H1 (cell line): Measurements from ENCODE around the gene ITIH4. TPM values are rescaled to one million over a fixed set of nuclear protein-coding genes. Genes with fewer than 3 reads are reported as not detected.

Experiments used
- CTCF ChIA-PET: fragments of 300-600 bp; sonication (Branson Sonifier 250); formaldehyde crosslinking; loops from one replicate; lab custom pipeline; 2021; ENCODE audit not compliant: partially characterized antibody; lab: Charles Lee
- POLR2A ChIA-PET: fragments of 300-600 bp; sonication (Branson Sonifier 250); formaldehyde crosslinking; loops from one replicate; lab custom pipeline; 2021; ENCODE audit warnings: inconsistent platforms; ENCODE audit not compliant: partially characterized antibody; lab: Charles Lee
- DNase-seq, 2 experiments: peaks; one replicate each; pipeline versions ENCODE4 v3.0.0 to v3.0.0-alpha.2; 2010 to 2022; ENCODE audit warnings: low spot score in 2 of 2, low read depth in 1 of 2, mixed read lengths in 1 of 2
- FAIRE-seq: peaks from 2 replicates; lab custom pipeline; 2011; peaks lifted over from hg19 to GRCh38; lab: Jason Lieb, UNC
- H2AFZ ChIP-seq: 2 replicates; pipeline ENCODE4 v1.8.1; 2012; ENCODE audit warnings: low read length, inconsistent platforms
- H2AK5ac ChIP-seq: 2 replicates; pipeline ENCODE4 v1.6.1; 2013; ENCODE audit warnings: low read depth, low read length
- H2BK120ac ChIP-seq: replicated peaks from 2 replicates; pipeline ENCODE3; 2013; ENCODE audit warnings: low read depth, low read length, inconsistent platforms
- H2BK12ac ChIP-seq: 2 replicates; pipeline ENCODE4 v1.6.1; 2013; ENCODE audit warnings: low read depth, low read length
- H2BK15ac ChIP-seq: 2 replicates; pipeline ENCODE4 v1.6.1; 2013; ENCODE audit warnings: low read length
- H2BK20ac ChIP-seq: 2 replicates; pipeline ENCODE4 v1.6.1; 2013; ENCODE audit warnings: low read length
- H2BK5ac ChIP-seq: 2 replicates; pipeline ENCODE4 v1.6.1; 2013; ENCODE audit warnings: low read depth, low read length
- H3K14ac ChIP-seq: 2 replicates; pipeline ENCODE4 v1.6.1; 2013; ENCODE audit warnings: inconsistent platforms; ENCODE audit not compliant: insufficient read length
- H3K18ac ChIP-seq: 2 replicates; pipeline ENCODE4 v1.6.1; 2013; ENCODE audit warnings: low read length; ENCODE audit errors: extremely low read depth
- H3K23ac ChIP-seq: 2 replicates; pipeline ENCODE4 v1.6.1; 2013; ENCODE audit warnings: inconsistent platforms; ENCODE audit not compliant: insufficient read length
- H3K23me2 ChIP-seq: 2 replicates; pipeline ENCODE4 v1.6.1; 2013; ENCODE audit warnings: low read depth, low read length
- H3K27ac ChIP-seq: 2 replicates; pipeline ENCODE4 v1.6.1; 2011; ENCODE audit warnings: low read depth, low read length, inconsistent platforms
- H3K27me3 ChIP-seq, 4 experiments: replicated peaks in 1 of 4; 1 replicate in 1 of 4; 2 replicates in 3 of 4; pipeline versions ENCODE4 v1.6.1 to v1.8.1; 2011 to 2013; ENCODE audit warnings: low read length in 3 of 4, mild to moderate bottlenecking in 3 of 4, inconsistent platforms in 2 of 4, mixed read lengths in 2 of 4, moderate library complexity in 1 of 4; ENCODE audit not compliant: control insufficient read depth in 3 of 4, insufficient read depth in 3 of 4; ENCODE audit errors: extremely low read depth in 1 of 4
- H3K36me3 ChIP-seq, 4 experiments: 2 replicates each; pipeline versions ENCODE4 v1.6.1 to v1.8.1; 2011 to 2013; ENCODE audit warnings: mild to moderate bottlenecking in 4 of 4, low read length in 3 of 4, moderate library complexity in 2 of 4, control low read depth in 1 of 4, inconsistent platforms in 1 of 4; ENCODE audit not compliant: insufficient read depth in 4 of 4, control insufficient read depth in 2 of 4
- H3K4ac ChIP-seq: replicated peaks from 2 replicates; pipeline ENCODE3; 2013; ENCODE audit warnings: low read length, low read depth, mixed read lengths, inconsistent platforms; ENCODE audit not compliant: insufficient read length
- H3K4me1 ChIP-seq, 4 experiments: replicated peaks in 1 of 4; 1 replicate in 1 of 4; 2 replicates in 3 of 4; pipeline versions ENCODE4 v1.6.1 to v1.8.1; 2011 to 2013; ENCODE audit warnings: low read length in 3 of 4, inconsistent platforms in 2 of 4, mixed read lengths in 1 of 4; ENCODE audit not compliant: insufficient read depth in 4 of 4, control insufficient read depth in 3 of 4
- H3K4me2 ChIP-seq, 2 experiments: 2 replicates each; pipeline versions ENCODE4 v1.6.1 to v1.8.1; 2011 to 2013; ENCODE audit warnings: low read depth in 2 of 2, low read length in 2 of 2, control low read depth in 1 of 2, inconsistent platforms in 1 of 2, mild to moderate bottlenecking in 1 of 2; ENCODE audit not compliant: insufficient read depth in 1 of 2
- H3K4me3 ChIP-seq, 4 experiments: fragments of 200-600, 300-600 bp in 1 of 4; sonication (generic), shearing (Covaris generic), sonication (Bioruptor Twin) in 1 of 4; 2 replicates each; pipeline versions ENCODE4 v1.5.1 to v1.8.1; 2011 to 2016; ENCODE audit warnings: low read length in 4 of 4, low read depth in 3 of 4, control low read depth in 2 of 4, inconsistent platforms in 2 of 4, mild to moderate bottlenecking in 2 of 4, mixed read lengths in 1 of 4, moderate library complexity in 1 of 4; ENCODE audit not compliant: insufficient read depth in 2 of 4; ENCODE audit errors: extremely low read depth in 1 of 4
- H3K56ac ChIP-seq: replicated peaks from 2 replicates; pipeline ENCODE3; 2013; ENCODE audit warnings: low read depth, mild to moderate bottlenecking, mixed read lengths, low read length, inconsistent platforms; ENCODE audit not compliant: insufficient read length
- H3K79me1 ChIP-seq: 2 replicates; pipeline ENCODE4 v1.6.1; 2013; ENCODE audit warnings: low read depth, low read length, control low read depth
- H3K79me2 ChIP-seq, 2 experiments: 2 replicates each; pipeline versions ENCODE4 v1.6.1 to v1.8.1; 2012 to 2013; ENCODE audit warnings: low read length in 2 of 2, mild to moderate bottlenecking in 2 of 2, inconsistent platforms in 1 of 2; ENCODE audit not compliant: insufficient read depth in 2 of 2, control insufficient read depth in 1 of 2
- H3K9ac ChIP-seq, 4 experiments: replicated peaks in 1 of 4; 1 replicate in 1 of 4; 2 replicates in 3 of 4; pipeline versions ENCODE4 v1.6.1 to v1.8.1; 2011 to 2013; ENCODE audit warnings: low read depth in 3 of 4, low read length in 3 of 4, control low read depth in 2 of 4, mild to moderate bottlenecking in 2 of 4, moderate library complexity in 2 of 4, inconsistent platforms in 1 of 4; ENCODE audit errors: extremely low read depth in 1 of 4
- H3K9me3 ChIP-seq, 2 experiments: 2 replicates each; pipeline versions ENCODE4 v1.6.1 to v1.8.1; 2012 to 2013; ENCODE audit warnings: mild to moderate bottlenecking in 2 of 2, moderate library complexity in 2 of 2, control low read depth in 1 of 2, inconsistent platforms in 1 of 2, low read depth in 1 of 2, low read length in 1 of 2, mixed read lengths in 1 of 2; ENCODE audit not compliant: insufficient read depth in 2 of 2
- H4K20me1 ChIP-seq, 2 experiments: replicated peaks in 1 of 2; 2 replicates each; pipeline versions ENCODE3 to v1.8.1; 2011 to 2013; ENCODE audit warnings: inconsistent platforms in 2 of 2, low read length in 2 of 2, mild to moderate bottlenecking in 1 of 2; ENCODE audit not compliant: insufficient read depth in 2 of 2, control insufficient read depth in 1 of 2
- H4K5ac ChIP-seq: 2 replicates; pipeline ENCODE4 v1.6.1; 2013; ENCODE audit warnings: low read length, low read depth, mixed read lengths, inconsistent platforms; ENCODE audit not compliant: insufficient read length
- H4K8ac ChIP-seq: 2 replicates; pipeline ENCODE4 v1.8.0; 2013; ENCODE audit warnings: mild to moderate bottlenecking, moderate library complexity, low read length, inconsistent platforms; ENCODE audit not compliant: insufficient read depth; ENCODE audit errors: extremely low read depth
- H4K91ac ChIP-seq: replicated peaks from 2 replicates; pipeline ENCODE3; 2013; ENCODE audit warnings: low read length, mixed read lengths, inconsistent platforms; ENCODE audit not compliant: insufficient read length
- ATF3 ChIP-seq: IDR thresholded peaks from 2 replicates; pipeline ENCODE4 v1.6.1; 2011; ENCODE audit warnings: low read depth, mild to moderate bottlenecking, low read length; ENCODE audit not compliant: insufficient read depth
- BRCA1 ChIP-seq: IDR thresholded peaks from 2 replicates; pipeline ENCODE4 v1.6.1; 2012; ENCODE audit warnings: low read depth, low read length, improper control_type of control experiment
- CBX8 ChIP-seq: fragments of 300-800, 300-1000 bp; sonication (generic); IDR thresholded peaks from 2 replicates; pipeline ENCODE4 v1.7.1; 2016; ENCODE audit warnings: low read depth, low read length, borderline replicate concordance
- CEBPB ChIP-seq: IDR thresholded peaks from 2 replicates; pipeline ENCODE4 v1.6.1; 2012; ENCODE audit warnings: low read depth, low read length
- CHD1 ChIP-seq: IDR thresholded peaks from 2 replicates; pipeline ENCODE4 v1.6.1; 2012; ENCODE audit warnings: low read depth, low read length, improper control_type of control experiment
- CHD2 ChIP-seq: IDR thresholded peaks from 2 replicates; pipeline ENCODE4 v1.6.1; 2012; ENCODE audit warnings: low read length, improper control_type of control experiment
- EGR1 ChIP-seq: IDR thresholded peaks from 2 replicates; pipeline ENCODE4 v1.6.1; 2011; ENCODE audit warnings: low read depth, low read length, borderline replicate concordance
- HDAC6 ChIP-seq: IDR thresholded peaks from one replicate; pipeline ENCODE4 v1.7.1; 2012; ENCODE audit warnings: low read depth, mild to moderate bottlenecking, inconsistent platforms, low read length, moderate library complexity
- JUN ChIP-seq: IDR thresholded peaks from 2 replicates; pipeline ENCODE4 v1.6.1; 2011; ENCODE audit warnings: low read depth, mild to moderate bottlenecking, improper control_type of control experiment, low read length
- POLR2A ChIP-seq, 2 experiments: IDR thresholded peaks; 1 replicate in 1 of 2; 2 replicates in 1 of 2; pipeline ENCODE4 v1.6.1; 2011; ENCODE audit warnings: low read depth in 2 of 2, low read length in 2 of 2, mild to moderate bottlenecking in 2 of 2; ENCODE audit errors: control extremely low read depth in 1 of 2
- POLR2AphosphoS5 ChIP-seq: IDR thresholded peaks from 2 replicates; pipeline ENCODE4 v1.6.1; 2011; ENCODE audit warnings: low read depth, low read length
- POU5F1 ChIP-seq: IDR thresholded peaks from 2 replicates; pipeline ENCODE4 v1.6.1; 2011; ENCODE audit warnings: low read depth, mild to moderate bottlenecking, low read length, moderate library complexity
- RXRA ChIP-seq: IDR thresholded peaks from 2 replicates; pipeline ENCODE4 v1.6.1; 2011; ENCODE audit warnings: low read depth, mild to moderate bottlenecking, low read length, moderate library complexity; ENCODE audit not compliant: insufficient read depth
- USF2 ChIP-seq: IDR thresholded peaks from 2 replicates; pipeline ENCODE4 v1.6.1; 2011; ENCODE audit warnings: low read length, improper control_type of control experiment
- WGBS, 2 experiments: shearing (Covaris generic) in 1 of 2; methylation state at CpG; one replicate each; pipeline versions ENCODE4 v1.1.6 to v1.1.7; 2013 to 2015; ENCODE audit warnings: low lambda C conversion rate in 2 of 2, mixed read lengths in 2 of 2, inconsistent platforms in 1 of 2, low coverage in 1 of 2, missing lambda C conversion rate in 1 of 2; ENCODE audit not compliant: insufficient replicate concordance in 2 of 2, insufficient coverage in 1 of 2, insufficient read length in 1 of 2; ENCODE audit errors: extremely low coverage in 1 of 2, missing lambda C conversion rate in 1 of 2; 5-methylcytosine and 5-hydroxymethylcytosine counted together
- polyA plus RNA-seq, 7 experiments: library from polyadenylated mRNA; depleted of rRNA in 3 of 7; stranded (reverse) in 5 of 7; unstranded in 2 of 7; fragments of >200 nt in 5 of 7; fragments of 200-250 nt in 2 of 7; gene quantifications; 1 replicate in 5 of 7; 2 replicates in 1 of 7; 4 replicates in 1 of 7; pipeline versions ENCODE4 v1.2.1 to v1.2.3, GENCODE V29; 2011 to 2013; ENCODE audit warnings: missing spikeins in 2 of 7, mixed read lengths in 2 of 7
- total RNA-seq: library from RNA; stranded (reverse); fragmentation: NEBNext Ultra II Directional; extraction: Animal tissue kit (Norgen Biotek cat#: 25700); gene quantifications from 2 replicates; pipeline ENCODE4 v1.2.1, GENCODE V29; 2021

Gene ITIH4
- total and polyA plus RNA-seq, 2 of the 8 experiments (the other 6 are each of a cell fraction or from before 2014, with no cell fraction given), result 3.4 to 3.7 TPM

- Histone ChIP-seq H4K91ac (no peak overlapping the region), H3K23ac (no peak overlapping the region), H2BK15ac (no peak overlapping the region), H3K79me2 (no peaks in the 10 kb centered on the region), H3K4me1 (no peaks in the 10 kb centered on the region), H3K36me3 (peaks cover 0 to 5% (median 2%) of the 10 kb centered on the region in 4 experiments; a peak in 3 of 8 replicates), H2BK5ac (no peak overlapping the region), H3K4me2 (no peak overlapping the region), H2BK120ac (no peak overlapping the region), H3K56ac (no peak overlapping the region), H4K5ac (no peak overlapping the region), H3K23me2 (no peaks in the 10 kb centered on the region), H3K14ac (no peak overlapping the region), H2BK20ac (no peak overlapping the region), H2AK5ac (no peak overlapping the region), H3K27ac (no peak overlapping the region), H4K8ac (no peak overlapping the region), H4K20me1 (peaks cover 0 to 6% of the 10 kb centered on the region in 2 experiments), H2BK12ac (no peak overlapping the region), H3K9ac (no peak overlapping the region), H3K18ac (no peak overlapping the region), H3K4me3 (no peak overlapping the region), H3K27me3 (no peaks in the 10 kb centered on the region), H3K4ac (no peak overlapping the region), H3K9me3 (no peaks in the 10 kb centered on the region), H2AFZ (no peak overlapping the region), H3K79me1 (no peaks in the 10 kb centered on the region; the same call in 1 of the 2 replicates)
- DNase-seq (no peak), FAIRE-seq (no peak)
- ChIA-PET POLR2A (no interaction called here), CTCF (interaction anchor here (0.6 to 3.6 kb wide), 11 partner anchors 9 to 272 kb away, joined by 3 to 15 read pairs (median 3); no protein-coding TSS in a partner anchor)
- 79% methylated on average over 7 of the region's 7 CpGs; no CpG with 5 or more reads in 1 of the 2 experiments for WGBS, 2 experiments
- TF ChIP-seq ATF3, result no peak
- TF ChIP-seq EGR1, result no peak
- TF ChIP-seq CBX8, result no peak
- TF ChIP-seq POLR2A (IDR thresholded peaks at IDR 0.05; ENCODE audit: control extremely low read depth in 1 of 2, low read depth in 2 of 2, low read length in 2 of 2), result no peak
- TF ChIP-seq CHD2, result no peak
- no peak for TF ChIP-seq USF2
- no peak for TF ChIP-seq POU5F1
- no peak for TF ChIP-seq JUN
- TF ChIP-seq CHD1, result no peak
- no peak for TF ChIP-seq CEBPB
- no peak for TF ChIP-seq POLR2AphosphoS5
- TF ChIP-seq RXRA, result no peak
- TF ChIP-seq HDAC6, result no peak
- no peak for TF ChIP-seq BRCA1
These were observed 12.0 kb upstream of the ITIH4 start for GRCh38 chr3:52842424-52842823.
